Lower lobe of right lung (tissue), 2 donors: Measurements from ENCODE around the gene OR2T2. TPM values are rescaled to one million over a fixed set of nuclear protein-coding genes. Genes with fewer than 3 reads are reported as not detected.
"Not testable (repeated sequence)": the region's sequence is repeated elsewhere in the genome, so short reads cannot be mapped to it uniquely, and the experiment has no call there.

Experiments
- ATAC-seq, 2 donors: fragments of 200-7000 bp; cut with Tn5 transposase; one replicate each; pipeline ENCODE4 v1.9.1; 2020 to 2022; ENCODE audit warnings: mild to moderate bottlenecking in 2 of 2, moderate library complexity in 2 of 2
- DNase-seq: peaks from one replicate; pipeline ENCODE4 v3.0.0-alpha.2; 2020
- H3K27ac ChIP-seq: fragments of 200-600 bp; one replicate; pipeline ENCODE4 v1.8.0; 2022
- H3K27me3 ChIP-seq: fragments of 200-600 bp; one replicate; pipeline ENCODE4 v1.8.0; 2022; ENCODE audit warnings: low read depth
- H3K36me3 ChIP-seq: fragments of 200-600 bp; one replicate; pipeline ENCODE4 v1.8.0; 2022; ENCODE audit warnings: mild to moderate bottlenecking
- H3K4me1 ChIP-seq: fragments of 200-600 bp; one replicate; pipeline ENCODE4 v1.8.0; 2022
- H3K4me3 ChIP-seq: fragments of 200-600 bp; one replicate; pipeline ENCODE4 v1.8.0; 2022; ENCODE audit warnings: mild to moderate bottlenecking
- H3K9me3 ChIP-seq: fragments of 200-600 bp; one replicate; pipeline ENCODE4 v1.8.0; 2022
- intact Hi-C: fragments of 100-400 bp; cut with DNase I; formaldehyde crosslinking; loops from one replicate; pipeline ENCODE4 v1.11.0; 2022
- long read RNA-seq: library from polyadenylated mRNA; unstranded; transcript quantifications from one replicate; pipeline ENCODE4 v2.0.0, GENCODE V29; 2021
- total RNA-seq: library from RNA; stranded (reverse); fragmentation: NEBNext Ultra II Directional; extraction: Animal tissue kit (Norgen Biotek cat#: 25700); gene quantifications from one replicate; pipeline ENCODE4 v1.2.1, GENCODE V29; 2021
- TF ChIP-seq, protein P1 (sequence below): fragments of 200-600 bp; IDR thresholded peaks from one replicate; pipeline ENCODE4 v1.8.0; 2022; ENCODE audit warnings: antibody characterized with exemption, mild to moderate bottlenecking
- donor health status: DM: no; HTN: yes; CAD: no; lungs with severe emphysema.

The OR2T2 gene
- total RNA-seq = not detected
- long read RNA-seq = 0 reads

DNA sequence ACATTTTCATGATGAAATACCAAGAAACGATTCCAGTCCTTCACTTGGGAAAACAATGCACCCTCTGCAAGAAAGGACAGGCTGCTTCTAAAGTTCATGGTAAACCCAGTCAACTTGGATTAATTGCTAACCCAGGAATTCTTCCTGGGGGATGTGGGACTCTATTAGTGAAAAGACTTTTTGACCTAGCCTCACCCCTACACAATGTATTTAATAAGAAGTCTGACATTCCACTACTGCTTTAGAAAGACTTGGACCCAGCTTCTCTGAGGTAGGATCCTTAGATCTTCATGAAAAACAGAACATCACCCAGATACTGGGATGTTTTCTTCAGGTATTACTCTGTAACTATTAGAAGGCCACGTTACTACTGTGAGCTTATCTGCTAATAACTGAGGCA is at the start of gene OR2T2:
OR2T2 (plus strand) TSS at position 239 of the 400 bp plus-strand sequence. CDS start 7,161 bp downstream, outside the sequence.
- ATAC-seq, H3K36me3 ChIP-seq, H3K9me3 ChIP-seq, H3K4me1 ChIP-seq, DNase-seq, H3K27ac ChIP-seq, H3K27me3 ChIP-seq, H3K4me3 ChIP-seq, intact Hi-C loops: not testable (repeated sequence)

DNA sequence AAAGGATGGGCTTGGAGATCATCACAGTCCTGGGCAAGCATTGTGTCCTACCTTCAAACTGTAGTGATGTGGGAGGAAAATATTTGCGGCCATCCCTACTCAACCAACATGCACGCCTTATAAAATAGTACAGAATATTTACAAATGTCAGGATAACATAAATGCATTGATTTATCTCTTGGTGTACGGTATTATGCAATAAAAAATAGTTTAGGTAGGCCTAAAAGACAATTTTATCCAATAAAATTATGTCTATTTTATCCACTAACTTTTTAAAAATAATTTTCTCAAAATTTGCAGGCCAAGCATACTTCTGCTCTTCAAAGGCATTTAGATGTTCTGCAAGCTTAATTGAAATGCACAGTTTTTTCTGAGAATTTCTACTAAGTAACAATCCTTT is 42.7 kb upstream of the OR2T2 start, which contains the start of gene OR2T1:
OR2T1 (plus strand) TSS at position 301 of the 400 bp plus-strand sequence. CDS start 3,100 bp downstream, outside the sequence.
- no peaks in the 10 kb centered on the region for H3K9me3 ChIP-seq
- no peak within 1 kb of the TSS for H3K4me3 ChIP-seq
- no peak for DNase-seq
- no peaks in the 10 kb centered on the region for H3K36me3 ChIP-seq
- no peak within 1 kb of the TSS for H3K27ac ChIP-seq
- TF ChIP-seq, protein P1, sequence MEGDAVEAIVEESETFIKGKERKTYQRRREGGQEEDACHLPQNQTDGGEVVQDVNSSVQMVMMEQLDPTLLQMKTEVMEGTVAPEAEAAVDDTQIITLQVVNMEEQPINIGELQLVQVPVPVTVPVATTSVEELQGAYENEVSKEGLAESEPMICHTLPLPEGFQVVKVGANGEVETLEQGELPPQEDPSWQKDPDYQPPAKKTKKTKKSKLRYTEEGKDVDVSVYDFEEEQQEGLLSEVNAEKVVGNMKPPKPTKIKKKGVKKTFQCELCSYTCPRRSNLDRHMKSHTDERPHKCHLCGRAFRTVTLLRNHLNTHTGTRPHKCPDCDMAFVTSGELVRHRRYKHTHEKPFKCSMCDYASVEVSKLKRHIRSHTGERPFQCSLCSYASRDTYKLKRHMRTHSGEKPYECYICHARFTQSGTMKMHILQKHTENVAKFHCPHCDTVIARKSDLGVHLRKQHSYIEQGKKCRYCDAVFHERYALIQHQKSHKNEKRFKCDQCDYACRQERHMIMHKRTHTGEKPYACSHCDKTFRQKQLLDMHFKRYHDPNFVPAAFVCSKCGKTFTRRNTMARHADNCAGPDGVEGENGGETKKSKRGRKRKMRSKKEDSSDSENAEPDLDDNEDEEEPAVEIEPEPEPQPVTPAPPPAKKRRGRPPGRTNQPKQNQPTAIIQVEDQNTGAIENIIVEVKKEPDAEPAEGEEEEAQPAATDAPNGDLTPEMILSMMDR = no peak
- ATAC-seq = no peak
- H3K27me3 ChIP-seq = no peaks in the 10 kb centered on the region
- H3K4me1 ChIP-seq = no peaks in the 10 kb centered on the region
- intact Hi-C loops = no loop called here

DNA sequence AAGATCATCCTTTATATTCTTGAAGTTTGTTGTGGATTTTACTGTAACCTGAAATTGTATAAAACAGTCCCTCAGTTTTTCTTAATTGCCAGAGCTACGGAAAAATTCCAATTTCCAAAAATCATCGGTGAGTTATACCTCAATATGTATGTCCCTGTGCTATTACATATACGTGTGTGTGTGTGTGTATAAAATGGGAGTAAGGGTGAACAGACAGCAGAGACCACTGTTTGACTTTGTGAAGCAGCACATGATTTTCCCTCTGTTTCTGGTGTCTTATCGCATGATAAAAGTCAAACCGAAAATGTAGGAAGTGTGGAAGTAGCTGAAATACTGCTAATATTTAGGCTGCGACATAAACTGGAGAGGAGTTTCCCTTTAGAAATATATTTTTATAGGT is 41.4 kb upstream of the OR2T2 start:
- no peak for ATAC-seq

DNA sequence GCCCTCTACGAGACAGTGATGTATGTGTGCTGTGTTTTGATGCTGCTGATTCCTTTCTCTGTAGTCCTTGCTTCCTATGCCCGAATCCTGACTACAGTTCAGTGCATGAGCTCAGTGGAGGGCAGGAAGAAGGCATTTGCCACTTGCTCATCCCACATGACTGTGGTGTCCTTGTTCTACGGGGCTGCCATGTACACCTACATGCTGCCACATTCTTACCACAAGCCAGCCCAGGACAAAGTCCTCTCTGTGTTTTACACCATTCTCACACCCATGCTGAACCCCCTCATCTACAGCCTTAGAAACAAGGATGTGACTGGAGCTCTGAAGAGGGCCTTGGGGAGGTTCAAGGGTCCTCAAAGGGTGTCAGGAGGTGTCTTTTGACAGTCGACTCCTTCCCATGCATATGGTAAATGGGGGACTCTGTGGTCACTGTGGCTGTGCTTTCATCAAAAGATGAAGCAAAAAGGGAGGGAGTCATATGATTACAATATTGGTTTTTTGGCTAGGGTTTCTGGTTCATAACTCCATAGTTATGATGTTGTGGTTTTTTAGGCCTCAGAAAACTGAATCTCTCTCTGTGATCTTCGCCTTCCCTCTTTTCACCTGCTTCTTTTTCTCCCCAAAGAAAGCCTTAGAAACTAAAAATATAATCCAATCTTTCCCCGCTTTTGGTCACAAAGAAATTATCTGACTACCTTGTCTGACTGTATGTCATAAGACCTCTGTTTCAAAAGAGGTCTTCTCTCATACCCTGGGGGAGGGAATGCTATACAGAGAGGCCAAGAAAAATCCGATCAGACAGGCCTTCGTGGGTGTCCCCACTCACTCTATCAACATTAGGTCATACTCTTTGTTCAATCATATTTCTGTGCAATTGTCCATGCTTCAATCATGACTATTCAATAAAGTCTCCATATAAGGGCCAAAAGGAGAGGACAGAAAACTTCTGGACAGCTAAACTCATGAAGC is 38.4 kb upstream of the OR2T2 start:
- DNase-seq (no peak), ATAC-seq (no peak)
- Histone ChIP-seq H3K4me1 (no peaks in the 10 kb centered on the region), H3K36me3 (no peaks in the 10 kb centered on the region), H3K9me3 (no peaks in the 10 kb centered on the region), H3K4me3 (no peak overlapping the region), H3K27me3 (no peaks in the 10 kb centered on the region), H3K27ac (no peak overlapping the region)
- TF ChIP-seq, protein P1 = no peak
- intact Hi-C loops = no loop called here

More for the DNA sequence above, 41.4 kb upstream of the OR2T2 start:
- H3K4me1 ChIP-seq = no peaks in the 10 kb centered on the region
- H3K9me3 ChIP-seq = no peaks in the 10 kb centered on the region
- H3K27ac ChIP-seq = no peak overlapping the region
- no peak for DNase-seq
- H3K4me3 ChIP-seq = no peak overlapping the region
- no peaks in the 10 kb centered on the region for H3K36me3 ChIP-seq
- intact Hi-C loops = no loop called here
- TF ChIP-seq, protein P1 = no peak
- no peaks in the 10 kb centered on the region for H3K27me3 ChIP-seq

- Histone ChIP-seq H3K9me3 (peaks cover 4% of the 10 kb centered on the region), H3K27ac (no peak overlapping the region), H3K4me3 (no peak overlapping the region), H3K27me3 (no peaks in the 10 kb centered on the region), H3K4me1 (no peaks in the 10 kb centered on the region), H3K36me3 (no peaks in the 10 kb centered on the region)
- TF ChIP-seq, protein P1 = no peak
- intact Hi-C loops = no loop called here
- DNase-seq (no peak), ATAC-seq (no peak)
Observed at GRCh38 chr1:248416226-248416625, 29.2 kb upstream of the OR2T2 start.

DNA sequence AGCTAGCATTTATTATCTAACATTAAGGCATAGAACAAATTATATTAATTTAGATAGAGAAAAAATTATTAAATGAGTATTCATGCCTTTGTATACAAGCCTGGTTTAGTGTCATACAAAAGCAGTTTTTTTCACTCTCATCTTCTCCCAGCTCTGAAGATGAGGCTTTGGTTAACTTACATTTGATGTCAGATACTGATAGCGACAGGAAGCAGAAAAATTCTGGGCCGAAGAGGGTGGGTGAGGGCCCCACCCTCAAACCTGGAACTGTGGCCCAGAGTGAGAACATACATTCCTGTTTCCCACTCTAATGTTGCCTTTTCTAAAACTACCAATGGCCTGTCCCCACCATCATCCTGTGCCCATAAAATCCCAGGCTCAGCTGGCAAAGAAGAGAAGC is 27.6 kb upstream of the OR2T2 start:
- no peak for ATAC-seq
- no peak overlapping the region for H3K27ac ChIP-seq
- intact Hi-C loops = no loop called here

More for the DNA sequence above, 27.6 kb upstream of the OR2T2 start:
- peaks cover 7% of the 10 kb centered on the region for H3K9me3 ChIP-seq
- TF ChIP-seq, protein P1 = no peak
- DNase-seq = no peak
- no peaks in the 10 kb centered on the region for H3K36me3 ChIP-seq
- no peak overlapping the region for H3K4me3 ChIP-seq
- no peaks in the 10 kb centered on the region for H3K27me3 ChIP-seq
- H3K4me1 ChIP-seq = no peaks in the 10 kb centered on the region
